ENCODE measurements around the gene CCDC40.

The CCDC40 gene

DNA sequence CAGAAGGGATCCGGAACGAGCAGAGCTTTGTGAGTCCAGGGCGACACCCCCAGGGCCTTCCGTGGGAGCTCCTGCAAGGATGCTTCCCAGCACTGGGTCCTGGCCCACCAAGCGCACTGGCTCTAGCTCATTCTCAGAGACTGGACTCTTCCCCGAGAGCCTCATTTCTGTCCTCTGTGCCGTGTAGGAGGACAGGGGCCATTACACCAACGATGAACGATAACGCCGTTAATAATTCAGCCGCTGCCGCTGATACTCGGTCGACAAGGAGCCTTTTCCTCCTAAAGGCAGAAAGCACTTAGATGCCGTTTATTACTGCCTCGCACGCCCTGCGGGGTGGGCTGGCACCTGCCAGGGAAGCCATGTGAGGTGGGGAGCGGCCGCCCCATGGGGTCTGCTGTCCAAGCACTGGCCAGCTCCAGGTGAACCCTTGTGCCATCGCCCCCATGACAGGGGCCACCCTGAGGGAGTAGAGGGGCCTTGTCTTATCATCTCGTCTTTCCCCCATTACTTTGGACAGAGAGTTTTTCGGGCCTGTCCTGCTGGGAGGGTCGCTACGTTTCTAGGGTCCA is 34.3 kb upstream of the CCDC40 start:
- DNase-seq: no peak

DNA sequence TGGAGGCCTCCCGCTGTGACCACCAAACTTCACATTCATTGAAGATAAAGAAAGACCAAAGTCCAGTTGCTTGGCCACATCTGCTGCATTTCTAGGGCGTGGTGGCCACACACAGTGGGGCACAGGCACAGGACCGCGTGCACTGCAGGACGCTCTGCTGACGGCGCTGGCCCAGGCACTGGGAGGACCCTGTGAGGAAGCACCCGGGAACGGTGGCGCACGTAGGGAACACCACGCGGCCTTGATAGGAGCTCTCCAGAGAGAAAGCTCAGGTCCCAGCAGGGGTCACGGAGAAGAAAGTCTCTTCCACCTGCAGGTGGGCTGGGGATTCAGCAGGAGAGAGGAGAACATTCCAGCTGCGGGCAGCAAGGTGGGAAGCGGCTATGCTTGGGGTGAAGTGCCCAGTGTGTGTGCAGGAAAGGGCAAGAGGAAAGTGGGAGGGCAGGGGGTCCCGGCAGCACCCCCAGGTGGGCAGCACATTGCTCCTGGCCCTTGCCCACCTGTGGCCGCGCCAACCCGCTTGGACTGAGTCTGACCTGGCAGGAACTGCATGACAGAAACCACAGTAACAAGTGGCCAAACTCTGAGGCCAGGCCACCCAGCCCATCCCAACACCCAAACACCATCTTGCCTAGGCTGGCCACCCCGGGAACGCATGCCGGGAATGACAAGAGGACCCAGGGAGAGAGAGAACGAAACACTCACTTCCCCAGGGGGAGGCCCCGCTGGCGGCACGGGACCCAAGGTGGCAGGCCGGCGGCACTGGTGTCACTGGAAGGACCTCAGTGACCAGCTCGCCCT is 33.6 kb upstream of the CCDC40 start:
- no peak for DNase-seq

DNA sequence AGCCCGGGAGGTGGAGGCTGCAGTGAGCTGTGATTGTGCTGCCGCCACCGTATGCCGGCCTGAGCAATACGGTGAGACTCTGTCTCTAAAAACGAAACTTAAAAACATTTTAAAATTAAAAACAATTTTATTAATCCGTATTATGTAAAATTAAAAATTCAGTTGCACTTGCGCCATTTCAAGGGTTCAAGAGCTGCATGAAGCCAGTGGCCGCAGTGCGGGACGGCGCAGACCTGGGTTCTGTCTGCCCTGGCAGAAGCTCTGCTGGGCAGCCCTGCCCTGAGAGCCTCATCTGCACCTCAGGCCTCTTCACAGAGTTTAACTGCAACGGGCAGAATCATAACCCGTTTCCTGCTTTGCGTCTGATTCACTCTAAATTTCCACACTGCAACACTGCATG is 32.5 kb upstream of the CCDC40 start:
- no peak for DNase-seq

DNA sequence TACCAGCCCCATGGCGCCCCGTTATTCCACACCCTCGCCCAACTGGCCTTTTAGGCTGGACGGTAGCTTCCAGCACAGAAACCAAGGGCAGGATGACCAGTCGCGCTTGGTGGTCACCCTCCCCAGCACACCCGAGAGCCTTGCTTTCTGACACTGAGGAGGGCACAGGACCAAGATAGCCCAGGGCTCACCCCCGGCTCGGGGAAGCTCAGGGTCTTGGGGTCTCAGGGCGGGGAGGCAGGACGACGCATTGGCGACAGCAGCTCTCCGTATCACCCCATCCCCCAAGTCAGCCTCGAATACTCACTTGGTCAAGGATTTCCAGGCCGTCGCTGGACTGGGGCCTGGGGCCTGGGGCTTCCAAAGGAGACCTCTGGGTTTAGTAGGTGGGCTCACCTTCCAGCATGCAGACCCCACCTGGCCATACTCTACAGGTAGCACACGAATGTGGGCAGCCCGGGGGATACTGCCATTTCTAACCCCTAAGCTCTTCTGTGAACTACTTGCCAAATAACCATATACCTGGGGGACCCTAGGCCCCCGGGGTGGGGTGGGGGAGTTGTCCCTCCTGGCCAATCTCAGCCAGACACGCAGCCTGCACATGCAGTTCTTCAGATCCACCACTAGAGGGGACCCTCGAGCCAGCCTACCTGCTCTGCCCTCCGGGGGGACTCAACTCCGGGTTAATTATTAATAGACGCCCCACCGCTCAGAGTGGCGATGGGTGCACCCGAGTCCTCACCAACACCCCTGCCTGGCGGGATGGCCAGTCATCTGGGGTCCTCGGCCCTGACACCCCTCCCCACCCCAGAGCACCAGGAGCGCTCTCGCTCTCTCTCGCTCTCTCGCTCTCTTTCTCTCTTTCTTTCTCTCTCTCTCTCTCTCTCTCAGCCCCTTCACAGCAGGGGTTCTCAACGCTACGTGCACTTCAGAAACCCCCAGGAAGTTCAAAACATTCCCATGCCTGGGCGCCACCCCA is 30.8 kb upstream of the CCDC40 start:
- DNase-seq: no peak

DNA sequence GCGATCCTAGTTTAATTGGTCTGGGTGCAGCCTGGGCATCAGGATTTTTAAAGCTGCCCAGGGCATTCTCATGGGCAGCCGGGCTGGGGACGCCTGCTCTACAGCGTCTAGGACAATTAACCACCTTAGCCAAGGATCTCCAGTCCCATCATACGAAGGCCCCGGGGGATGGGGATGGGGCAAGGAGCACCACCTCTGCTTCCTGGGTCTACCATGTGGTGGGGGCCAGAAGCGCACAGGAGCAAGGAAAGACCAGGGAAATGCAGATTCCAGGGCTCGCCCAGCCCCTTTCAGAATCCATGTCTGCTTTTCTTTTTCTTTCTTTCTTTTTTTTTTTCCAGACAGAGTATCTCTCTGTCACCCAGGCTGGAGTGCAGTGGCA is 30.1 kb upstream of the CCDC40 start:
- no peak for DNase-seq

- no peak for DNase-seq
Observed at GRCh38 chr17:80006811-80007752, 29.4 kb upstream of the CCDC40 start.

- DNase-seq: no peak
Observed at GRCh38 chr17:80007939-80008338, 28.5 kb upstream of the CCDC40 start.

DNA sequence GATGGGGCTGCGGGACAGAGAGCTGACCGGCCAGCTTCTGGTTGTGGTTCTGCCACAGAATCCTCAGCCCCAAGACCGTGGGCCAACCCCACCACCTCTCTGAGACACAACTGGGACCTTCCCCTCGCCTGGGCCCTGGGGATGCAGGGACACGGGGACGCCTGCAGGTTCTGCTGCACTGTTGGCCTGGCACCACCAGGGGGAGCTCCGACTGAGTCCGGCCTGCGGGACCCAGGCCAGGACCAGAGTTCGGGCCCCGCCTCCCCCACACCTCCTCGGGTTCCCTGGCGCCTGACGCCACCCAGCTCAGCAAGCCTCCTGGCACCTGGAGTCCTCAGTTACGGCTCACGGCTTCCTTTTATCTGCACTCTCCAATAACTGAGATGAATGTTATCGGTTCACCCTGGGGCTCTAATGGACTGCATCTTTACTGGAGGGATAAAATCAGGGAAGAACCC is 28.0 kb upstream of the CCDC40 start:
- DNase-seq: peak; percentile 71

DNA sequence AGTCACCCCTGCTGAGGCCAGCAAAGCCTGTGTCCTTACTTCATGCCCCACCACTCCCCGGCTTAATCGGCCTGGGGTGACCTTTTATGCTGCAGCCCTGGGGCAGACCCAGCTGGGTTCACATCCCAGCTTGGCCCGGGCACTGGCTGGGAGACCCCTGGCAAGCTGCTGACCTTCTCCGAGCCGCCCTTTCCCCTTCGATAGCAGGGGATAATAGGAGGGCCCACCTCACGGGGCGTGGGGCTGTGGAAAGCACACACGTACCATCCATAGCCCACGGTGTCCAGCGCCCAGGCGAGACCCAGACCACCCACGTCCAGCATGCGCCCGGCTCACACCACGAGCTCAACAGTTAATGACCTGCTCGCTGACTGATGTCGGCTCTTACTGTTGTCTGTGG is 27.6 kb upstream of the CCDC40 start:
- DNase-seq: no peak

- DNase-seq: no peak
Observed at GRCh38 chr17:80009391-80010282, 26.8 kb upstream of the CCDC40 start.

- no peak for DNase-seq
Observed at GRCh38 chr17:80010283-80010858, 26.1 kb upstream of the CCDC40 start.

DNA sequence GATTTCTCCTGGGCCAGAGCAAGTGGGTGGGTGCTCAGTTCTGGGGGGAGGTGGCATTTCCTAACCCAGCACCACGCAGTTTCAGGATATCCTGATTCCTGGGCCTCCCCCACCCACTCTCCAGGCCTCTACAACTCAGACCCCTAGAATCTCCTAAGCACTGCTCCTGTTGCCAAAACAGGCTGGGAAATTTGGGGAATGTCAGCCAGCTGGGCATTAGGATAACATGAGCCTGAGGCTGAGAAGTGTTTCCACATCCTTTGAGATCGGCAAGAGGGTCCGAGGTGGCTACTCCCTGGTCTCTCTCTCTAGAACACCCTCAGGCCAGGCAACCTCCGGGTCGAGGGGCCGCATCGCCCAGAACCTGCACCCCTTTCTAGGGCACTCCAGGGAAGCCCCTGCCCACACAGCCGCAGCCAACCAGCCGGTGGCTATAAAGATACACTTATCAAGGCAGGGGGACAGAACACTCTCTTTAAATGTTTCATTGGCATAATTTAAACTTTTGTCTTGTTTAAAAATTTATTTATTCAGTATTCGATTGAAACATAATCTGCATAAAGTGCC is 24.4 kb upstream of the CCDC40 start:
- DNase-seq: no peak

DNA sequence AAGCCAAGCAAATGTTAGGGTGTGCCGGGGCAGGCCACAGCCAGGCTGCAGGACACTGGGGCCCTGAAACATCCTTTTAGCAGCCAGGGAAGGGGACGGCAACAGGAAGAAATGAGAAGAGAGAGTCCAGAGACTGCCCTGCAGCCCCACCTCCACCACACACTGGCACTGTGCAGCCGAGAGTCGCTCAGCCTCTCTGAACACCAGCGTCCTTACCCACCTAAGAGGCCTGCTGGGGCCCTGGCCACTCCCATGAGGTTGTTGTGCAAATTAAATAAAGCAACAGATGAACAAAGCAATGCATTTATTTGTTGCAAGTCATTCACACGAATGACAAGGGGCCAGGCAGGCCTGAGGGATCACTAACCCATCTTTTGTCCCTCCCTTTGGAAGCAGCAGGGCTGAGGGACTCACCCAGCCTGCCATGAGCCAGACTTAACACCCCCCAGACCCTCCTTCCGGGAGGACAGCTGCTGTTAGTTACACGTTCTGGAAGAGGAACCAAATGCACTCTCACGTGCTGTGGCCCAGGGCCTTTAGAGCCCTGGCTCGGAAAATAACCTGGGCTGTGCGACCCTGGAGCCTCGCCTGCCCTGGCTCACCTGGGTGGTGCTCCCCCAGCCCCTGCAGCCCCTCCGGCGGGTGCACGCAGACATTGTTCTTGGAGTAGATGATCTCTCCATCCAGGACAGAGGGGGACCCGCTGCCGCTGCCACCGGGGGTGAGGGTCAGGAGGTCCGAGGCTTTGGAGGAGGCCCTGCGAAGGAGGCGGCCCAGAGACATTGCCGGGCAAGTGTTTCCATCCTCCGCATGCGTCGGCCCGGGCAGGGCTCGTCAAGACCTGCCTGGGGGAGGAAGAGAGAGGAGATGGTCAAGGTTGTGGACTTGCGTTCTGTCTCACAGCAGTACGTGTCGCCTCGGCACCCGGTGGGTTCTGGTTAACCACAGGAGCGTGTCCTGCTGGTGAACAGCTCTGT is 23.4 kb upstream of the CCDC40 start:
- DNase-seq: no peak

- DNase-seq: no peak
Observed at GRCh38 chr17:80017226-80018010, 19.0 kb upstream of the CCDC40 start.

DNA sequence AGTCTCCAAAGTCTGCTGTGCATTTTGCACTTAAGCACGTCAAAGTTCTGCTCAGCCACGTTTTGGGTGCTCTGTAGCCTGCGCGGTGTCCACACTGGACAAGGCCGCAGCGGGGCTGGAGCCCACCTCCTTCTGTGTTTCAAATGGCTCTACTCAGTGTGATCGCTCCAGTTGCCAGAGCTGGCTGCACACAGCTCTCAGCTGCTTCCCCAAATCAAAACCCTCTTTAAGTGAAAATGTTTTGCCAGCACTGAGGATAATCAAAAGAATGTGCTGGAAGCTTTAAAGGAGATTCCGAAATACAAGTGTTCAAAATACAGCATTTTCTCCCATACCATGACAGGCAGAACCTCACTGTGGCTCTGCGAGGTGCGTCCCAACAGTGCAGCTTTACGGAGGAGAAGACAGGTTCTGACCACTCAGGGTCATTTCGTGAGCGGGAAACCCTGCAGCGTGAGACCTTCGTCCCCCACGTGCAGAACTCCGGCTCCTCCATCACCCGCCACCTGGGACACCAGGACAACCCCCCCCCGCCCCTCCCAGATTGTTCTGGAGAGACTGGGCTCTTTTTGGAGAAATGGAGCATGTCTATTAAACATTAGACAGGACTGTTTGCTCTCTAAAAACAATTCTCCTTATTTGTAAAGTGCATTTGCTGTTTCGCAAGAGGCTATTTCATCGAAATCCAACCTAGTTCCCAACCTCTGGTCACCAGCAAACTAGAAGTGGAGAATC is 17.4 kb upstream of the CCDC40 start:
- DNase-seq: no peak

- DNase-seq: no peak
Observed at GRCh38 chr17:80021600-80021999, 14.8 kb upstream of the CCDC40 start.

DNA sequence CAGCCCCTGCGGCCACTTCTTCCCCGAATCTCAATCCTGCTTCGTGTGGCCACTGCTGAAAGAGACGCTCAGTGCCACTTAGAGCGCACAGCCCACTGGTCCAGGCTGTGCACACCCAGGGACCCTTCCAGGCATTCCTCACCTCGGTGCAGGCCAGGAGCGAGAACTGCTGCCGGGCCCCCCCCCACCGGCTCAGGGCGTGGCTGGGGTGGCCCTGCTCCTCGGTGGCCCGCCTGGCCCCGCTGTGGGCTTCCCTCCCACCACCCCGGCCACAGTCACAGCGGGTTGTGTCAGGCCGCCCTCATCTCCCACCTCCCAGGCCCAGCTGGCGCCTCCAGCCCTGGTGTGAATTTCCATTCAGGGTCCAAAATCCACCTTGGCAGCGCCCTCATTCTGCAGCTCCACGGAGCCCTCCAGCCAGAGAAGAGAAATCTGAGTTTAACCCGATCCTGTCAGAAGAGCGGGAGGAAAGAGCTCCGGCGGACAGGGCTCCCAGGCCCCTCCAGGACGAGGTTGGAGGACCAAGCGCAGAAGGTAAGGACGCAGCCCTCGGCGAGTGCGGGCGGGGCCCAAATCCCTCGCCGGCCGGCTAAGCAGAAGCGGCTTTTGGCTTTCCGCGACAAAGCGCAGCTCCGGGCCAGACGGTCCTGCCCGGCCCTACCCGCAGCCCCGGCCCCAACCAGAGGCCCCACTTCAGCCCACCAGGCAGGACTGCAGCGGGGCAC is 12.8 kb upstream of the CCDC40 start:
- no peak for DNase-seq
